ENCODE measurements around the gene TGIF2. TPM values are rescaled to one million over a fixed set of nuclear protein-coding genes. Genes with fewer than 3 reads are reported as not detected.

Gene TGIF2
- total RNA-seq, 1 donor, result 10.9 TPM

DNA sequence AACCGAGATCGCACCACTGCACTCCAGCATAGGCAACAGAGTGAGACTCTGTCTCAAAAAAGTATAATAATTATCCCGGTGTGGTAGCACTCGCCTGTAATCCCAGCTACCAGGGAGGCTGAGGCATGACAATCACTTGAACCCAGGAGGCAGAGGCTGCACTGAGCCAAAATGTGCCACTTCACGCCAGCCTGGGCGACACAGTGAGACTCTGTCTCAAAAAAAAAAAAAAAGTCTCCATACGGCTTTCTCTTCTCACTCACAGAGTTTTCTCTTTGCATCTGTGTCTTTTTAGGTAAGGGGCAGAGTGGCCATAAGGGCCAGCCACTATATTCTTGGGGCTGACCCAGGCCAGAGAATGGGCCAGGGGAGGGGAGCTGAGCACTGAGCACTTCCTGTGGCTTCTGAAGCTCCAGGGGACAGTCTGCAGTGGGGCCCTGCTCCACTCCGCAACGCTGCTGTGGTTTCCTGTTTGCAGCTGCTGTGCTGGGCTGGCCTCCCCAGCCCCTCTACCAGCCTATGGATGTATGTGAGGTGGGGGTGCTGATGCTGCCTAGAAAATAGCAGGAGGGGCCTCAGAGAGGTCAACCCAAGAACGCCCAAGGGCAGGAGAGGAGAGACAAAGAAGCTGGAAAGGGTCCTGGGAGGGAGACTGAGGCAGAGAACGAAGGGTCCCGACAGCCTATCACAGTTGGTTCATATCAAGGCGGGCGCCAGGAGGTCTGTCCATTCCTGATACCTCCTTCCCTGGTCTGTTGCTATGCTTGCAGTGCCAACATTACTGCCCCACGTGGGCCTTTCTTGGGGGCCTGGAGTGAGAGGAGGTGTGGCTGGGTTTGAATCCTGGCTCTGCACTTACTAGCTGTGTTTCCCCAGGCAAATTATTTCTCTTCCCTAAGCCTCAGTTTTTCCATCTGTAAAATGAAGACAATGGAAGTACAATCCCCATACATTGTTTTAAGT is 56.6 kb downstream of the TGIF2 start:
- Histone ChIP-seq H3K79me2 (ENCODE audit: insufficient read depth, low read length) (no peaks in the 10 kb centered on the region), H3K27ac (ENCODE audit: low read depth, low read length) (no peak overlapping the region), H2AFZ (ENCODE audit: low read length) (no peak overlapping the region), H3K27me3 (ENCODE audit: insufficient read depth, low read length) (no peaks in the 10 kb centered on the region), H3K4me3 (ENCODE audit: insufficient read depth, low read length) (no peak overlapping the region), H3K9me3 (ENCODE audit: low read depth, low read length) (no peaks in the 10 kb centered on the region), H3K36me3 (ENCODE audit: insufficient read depth, low read length) (no peaks in the 10 kb centered on the region), H3K4me1 (ENCODE audit: insufficient read depth, low read length) (no peaks in the 10 kb centered on the region), H4K20me1 (ENCODE audit: insufficient read depth, low read length) (no peaks in the 10 kb centered on the region), H3K4me2 (ENCODE audit: insufficient read depth, low read length) (no peak overlapping the region)
- TF ChIP-seq, protein P1, sequence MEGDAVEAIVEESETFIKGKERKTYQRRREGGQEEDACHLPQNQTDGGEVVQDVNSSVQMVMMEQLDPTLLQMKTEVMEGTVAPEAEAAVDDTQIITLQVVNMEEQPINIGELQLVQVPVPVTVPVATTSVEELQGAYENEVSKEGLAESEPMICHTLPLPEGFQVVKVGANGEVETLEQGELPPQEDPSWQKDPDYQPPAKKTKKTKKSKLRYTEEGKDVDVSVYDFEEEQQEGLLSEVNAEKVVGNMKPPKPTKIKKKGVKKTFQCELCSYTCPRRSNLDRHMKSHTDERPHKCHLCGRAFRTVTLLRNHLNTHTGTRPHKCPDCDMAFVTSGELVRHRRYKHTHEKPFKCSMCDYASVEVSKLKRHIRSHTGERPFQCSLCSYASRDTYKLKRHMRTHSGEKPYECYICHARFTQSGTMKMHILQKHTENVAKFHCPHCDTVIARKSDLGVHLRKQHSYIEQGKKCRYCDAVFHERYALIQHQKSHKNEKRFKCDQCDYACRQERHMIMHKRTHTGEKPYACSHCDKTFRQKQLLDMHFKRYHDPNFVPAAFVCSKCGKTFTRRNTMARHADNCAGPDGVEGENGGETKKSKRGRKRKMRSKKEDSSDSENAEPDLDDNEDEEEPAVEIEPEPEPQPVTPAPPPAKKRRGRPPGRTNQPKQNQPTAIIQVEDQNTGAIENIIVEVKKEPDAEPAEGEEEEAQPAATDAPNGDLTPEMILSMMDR (IDR thresholded peaks at IDR 0.05; ENCODE audit: extremely low read depth, low read depth, low read length), result no peak
- no peak for DNase-seq (ENCODE audit: insufficient read length, low spot score, missing footprints)

DNA sequence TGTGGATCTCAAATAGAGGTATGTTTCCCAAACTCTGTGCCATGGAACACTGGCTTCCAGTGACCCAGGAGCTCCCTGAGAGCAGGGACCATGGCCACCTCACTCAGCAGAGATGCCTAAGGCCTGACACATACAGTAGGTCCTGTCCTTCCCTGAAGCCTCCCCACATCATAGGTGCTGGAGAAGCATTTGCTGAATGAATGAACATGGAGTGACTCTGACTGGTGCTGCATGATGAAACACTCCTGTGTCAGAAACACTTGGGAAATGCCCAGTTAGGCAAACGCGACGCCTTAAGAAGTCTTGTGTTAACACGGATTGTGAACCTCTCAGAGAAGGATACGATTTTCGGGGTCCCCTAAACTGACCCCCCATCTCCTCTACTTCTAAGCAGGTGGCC is 58.2 kb downstream of the TGIF2 start:
- H3K4me2 ChIP-seq (ENCODE audit: insufficient read depth, low read length), result no peak overlapping the region
- no peak overlapping the region for H2AFZ ChIP-seq (ENCODE audit: low read length)
- no peak for DNase-seq (ENCODE audit: insufficient read length, low spot score, missing footprints)
- H3K27ac ChIP-seq (ENCODE audit: low read depth, low read length), result no peak overlapping the region
- H3K4me3 ChIP-seq (ENCODE audit: insufficient read depth, low read length), result no peak overlapping the region
- no peaks in the 10 kb centered on the region for H3K4me1 ChIP-seq (ENCODE audit: insufficient read depth, low read length)
- TF ChIP-seq, protein P1 (IDR thresholded peaks at IDR 0.05; ENCODE audit: extremely low read depth, low read depth, low read length), result no peak
- no peaks in the 10 kb centered on the region for H3K36me3 ChIP-seq (ENCODE audit: insufficient read depth, low read length)
- H3K27me3 ChIP-seq (ENCODE audit: insufficient read depth, low read length), result no peaks in the 10 kb centered on the region
- H3K79me2 ChIP-seq (ENCODE audit: insufficient read depth, low read length), result no peaks in the 10 kb centered on the region
- H4K20me1 ChIP-seq (ENCODE audit: insufficient read depth, low read length), result no peaks in the 10 kb centered on the region
- H3K9me3 ChIP-seq (ENCODE audit: low read depth, low read length), result no peaks in the 10 kb centered on the region

DNA sequence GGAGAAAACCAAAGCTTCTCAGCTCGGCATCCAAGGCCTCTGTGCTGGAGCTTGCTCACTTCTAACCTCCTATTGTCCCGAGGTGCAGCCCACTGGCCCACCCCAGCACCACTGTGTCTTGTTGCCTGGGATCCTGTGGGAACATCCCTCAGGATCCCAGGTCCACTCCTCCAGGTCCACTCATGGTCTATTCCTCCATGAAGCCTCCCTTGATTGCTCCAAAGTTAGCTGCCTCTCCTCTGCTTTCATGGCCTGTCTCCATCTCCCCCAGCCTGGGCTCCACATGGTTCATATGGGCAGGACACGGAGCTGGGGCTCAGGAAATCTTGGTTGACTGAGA is 58.7 kb downstream of the TGIF2 start:
- Histone ChIP-seq H3K4me3 (ENCODE audit: insufficient read depth, low read length) (no peak overlapping the region), H3K4me1 (ENCODE audit: insufficient read depth, low read length) (no peaks in the 10 kb centered on the region), H3K27ac (ENCODE audit: low read depth, low read length) (no peak overlapping the region), H3K4me2 (ENCODE audit: insufficient read depth, low read length) (no peak overlapping the region), H3K36me3 (ENCODE audit: insufficient read depth, low read length) (no peaks in the 10 kb centered on the region), H3K27me3 (ENCODE audit: insufficient read depth, low read length) (no peaks in the 10 kb centered on the region), H3K79me2 (ENCODE audit: insufficient read depth, low read length) (no peaks in the 10 kb centered on the region), H3K9me3 (ENCODE audit: low read depth, low read length) (no peaks in the 10 kb centered on the region), H2AFZ (ENCODE audit: low read length) (no peak overlapping the region), H4K20me1 (ENCODE audit: insufficient read depth, low read length) (no peaks in the 10 kb centered on the region)
- DNase-seq (ENCODE audit: insufficient read length, low spot score, missing footprints), result no peak
- TF ChIP-seq, protein P1 (IDR thresholded peaks at IDR 0.05; ENCODE audit: extremely low read depth, low read depth, low read length), result no peak

DNA sequence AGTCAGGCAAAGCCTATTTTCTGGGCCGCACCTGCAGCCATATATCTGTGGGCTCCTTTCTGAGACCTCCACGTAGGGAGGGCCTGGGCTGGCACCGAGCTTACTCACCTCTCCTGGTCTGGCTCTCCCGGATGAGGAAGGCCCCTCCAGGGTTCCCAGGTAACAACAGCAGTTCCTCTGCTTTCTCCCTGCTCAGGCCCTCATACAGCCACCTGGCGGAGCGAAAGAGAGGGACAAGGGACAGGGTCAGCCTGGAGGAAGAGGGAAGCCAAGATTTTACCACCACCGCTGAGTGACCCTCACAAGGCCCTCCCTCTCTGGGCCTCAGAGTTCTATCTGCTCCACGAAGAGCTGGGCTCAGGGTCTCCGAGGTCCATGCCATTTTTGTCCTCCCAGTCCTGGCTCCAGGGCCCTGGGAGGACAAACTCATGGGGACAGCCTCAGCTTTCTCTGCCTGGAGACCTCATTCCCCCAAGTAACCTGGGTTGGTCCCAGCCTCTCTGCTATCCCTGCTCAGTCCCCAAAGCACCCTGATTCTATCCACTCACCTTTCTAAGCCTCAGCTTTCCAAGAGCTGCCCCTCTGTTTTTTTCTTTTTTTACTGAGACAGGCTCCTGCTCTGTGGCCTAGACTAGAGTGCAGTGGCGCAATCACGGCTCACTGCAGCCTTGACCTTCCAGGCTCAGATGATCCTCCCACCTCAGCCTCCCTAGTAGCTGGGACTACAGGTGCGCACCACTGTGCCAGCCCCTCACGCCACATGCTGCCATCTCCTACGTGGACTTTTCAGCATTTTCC is 59.3 kb downstream of the TGIF2 start:
- H4K20me1 ChIP-seq (ENCODE audit: insufficient read depth, low read length), result no peaks in the 10 kb centered on the region
- H2AFZ ChIP-seq (ENCODE audit: low read length), result no peak overlapping the region
- H3K9me3 ChIP-seq (ENCODE audit: low read depth, low read length), result no peaks in the 10 kb centered on the region
- H3K27me3 ChIP-seq (ENCODE audit: insufficient read depth, low read length), result no peaks in the 10 kb centered on the region
- H3K36me3 ChIP-seq (ENCODE audit: insufficient read depth, low read length), result no peaks in the 10 kb centered on the region
- TF ChIP-seq, protein P1 (IDR thresholded peaks at IDR 0.05; ENCODE audit: extremely low read depth, low read depth, low read length), result no peak
- no peak overlapping the region for H3K4me2 ChIP-seq (ENCODE audit: insufficient read depth, low read length)
- no peaks in the 10 kb centered on the region for H3K79me2 ChIP-seq (ENCODE audit: insufficient read depth, low read length)
- no peak for DNase-seq (ENCODE audit: insufficient read length, low spot score, missing footprints)
- no peak overlapping the region for H3K27ac ChIP-seq (ENCODE audit: low read depth, low read length)
- H3K4me1 ChIP-seq (ENCODE audit: insufficient read depth, low read length), result no peaks in the 10 kb centered on the region
- no peak overlapping the region for H3K4me3 ChIP-seq (ENCODE audit: insufficient read depth, low read length)
